Measurements from ENCODE around the gene ZNF775. TPM values are rescaled to one million over a fixed set of nuclear protein-coding genes. Genes with fewer than 3 reads are reported as not detected.

The ZNF775 gene
- total RNA-seq, 4 donors from 2014 or later = 0.72 to 4.4 (median 1.4) TPM

- TF ChIP-seq CTCF (IDR thresholded peaks at IDR 0.05) = no peak
- no peak for DNase-seq (ENCODE audit: low spot score)
Measured at GRCh38 chr7:150340024-150340749, 38.9 kb upstream of the ZNF775 start.

GRCh38 chr7:150340875-150341262 lies 38.3 kb upstream of the ZNF775 start:
- ATAC-seq (ENCODE audit: low FRiP score) (peak; percentile 5), DNase-seq (ENCODE audit: low spot score) (no peak)
- no peak for TF ChIP-seq CTCF (IDR thresholded peaks at IDR 0.05)

More at GRCh38 chr7:150340024-150340749, 38.9 kb upstream of the ZNF775 start:
- peak; percentile 37 for ATAC-seq (ENCODE audit: low FRiP score)

GRCh38 chr7:150341263-150342120 lies 37.6 kb upstream of the ZNF775 start, which contains the start of gene RARRES2:
Gene RARRES2, minus strand, starts transcription at chr7:150341629. Its CDS starts 1,020 bp downstream, at chr7:150340609.
- peak; percentile 78 for ATAC-seq (ENCODE audit: low FRiP score)
- DNase-seq (ENCODE audit: low spot score) = no peak
- no peak for TF ChIP-seq CTCF (IDR thresholded peaks at IDR 0.05)

GRCh38 chr7:150342121-150342408 lies 37.1 kb upstream of the ZNF775 start:
- DNase-seq (ENCODE audit: low spot score) = no peak
- no peak for TF ChIP-seq CTCF (IDR thresholded peaks at IDR 0.05)
- ATAC-seq (ENCODE audit: low FRiP score) = peak; percentile 39

GRCh38 chr7:150343225-150343624 lies 35.9 kb upstream of the ZNF775 start:
- no peak for ATAC-seq (ENCODE audit: low FRiP score)
- no peak for DNase-seq (ENCODE audit: low spot score)
- TF ChIP-seq CTCF (IDR thresholded peaks at IDR 0.05) = no peak

GRCh38 chr7:150344299-150344698 lies 34.8 kb upstream of the ZNF775 start:
- DNase-seq (ENCODE audit: low spot score) (no peak), ATAC-seq (ENCODE audit: low FRiP score) (no peak)
- TF ChIP-seq CTCF (IDR thresholded peaks at IDR 0.05) = no peak
